HepG2 (cell line): Measurements from ENCODE around the gene CIROP. TPM values are rescaled to one million over a fixed set of nuclear protein-coding genes. Genes with fewer than 3 reads are reported as not detected.

Experiments
- AGO1 ChIP-seq: fragments of 200-400 bp; formaldehyde crosslinking; IDR thresholded peaks from 2 replicates; pipeline ENCODE4 v1.6.1; 2017; ENCODE audit warnings: mild to moderate bottlenecking, low read depth, low read length, moderate library complexity; ENCODE audit not compliant: poor library complexity, severe bottlenecking
- BHLHE40 ChIP-seq: IDR thresholded peaks from 2 replicates; pipeline ENCODE4 v1.6.1; 2011; ENCODE audit warnings: low read length, improper control_type of control experiment
- CBFB ChIP-seq: sonication (generic); formaldehyde crosslinking; IDR thresholded peaks from 2 replicates; pipeline ENCODE4 v1.4.0; 2020; ENCODE audit warnings: missing genetic modification reagents
- CEBPB ChIP-seq: IDR thresholded peaks from 2 replicates; pipeline ENCODE4 v1.6.1; 2011; ENCODE audit warnings: low read depth, low read length, improper control_type of control experiment, borderline replicate concordance
- FLYWCH1 ChIP-seq: sonication (generic); formaldehyde crosslinking; IDR thresholded peaks from 2 replicates; pipeline ENCODE4 v1.8.1; 2023; ENCODE audit warnings: mild to moderate bottlenecking, missing genetic modification reagents
- GPBP1L1 ChIP-seq: sonication (generic); formaldehyde crosslinking; IDR thresholded peaks from 2 replicates; pipeline ENCODE4 v1.5.0; 2020; ENCODE audit warnings: mild to moderate bottlenecking, missing genetic modification reagents
- HNRNPL ChIP-seq: fragments of 200-400 bp; formaldehyde crosslinking; IDR thresholded peaks from 2 replicates; pipeline ENCODE4 v1.6.1; 2017; ENCODE audit warnings: mild to moderate bottlenecking, low read depth, low read length
- KLF13 ChIP-seq: sonication (generic); formaldehyde crosslinking; IDR thresholded peaks from 2 replicates; pipeline ENCODE4 v1.4.0; 2020; ENCODE audit warnings: mild to moderate bottlenecking, missing genetic modification reagents
- MYNN ChIP-seq: sonication (generic); formaldehyde crosslinking; IDR thresholded peaks from 2 replicates; pipeline ENCODE4 v1.4.0; 2020; ENCODE audit warnings: mild to moderate bottlenecking, low read depth, missing genetic modification reagents
- NFRKB ChIP-seq: fragments of 450-650 bp; IDR thresholded peaks from 2 replicates; pipeline ENCODE4 v1.6.1; 2017
- PAF1 ChIP-seq: IDR thresholded peaks from 2 replicates; pipeline ENCODE4 v1.6.1; 2016; ENCODE audit warnings: missing genetic modification reagents, missing compliant biosample characterization
- PATZ1 ChIP-seq: sonication (generic); formaldehyde crosslinking; IDR thresholded peaks from 2 replicates; pipeline ENCODE4 v1.4.0; 2020; ENCODE audit warnings: missing genetic modification reagents
- POLR2G ChIP-seq: fragments of 200-400 bp; formaldehyde crosslinking; IDR thresholded peaks from 2 replicates; pipeline ENCODE4 v1.6.1; 2018; ENCODE audit warnings: mild to moderate bottlenecking, low read depth, low read length, moderate library complexity
- REPIN1 ChIP-seq: sonication (generic); formaldehyde crosslinking; IDR thresholded peaks from 2 replicates; pipeline ENCODE4 v1.8.0; 2022; ENCODE audit warnings: missing genetic modification reagents, low read depth, mild to moderate bottlenecking, borderline replicate concordance
- RNF2 ChIP-seq: fragments of 450-650 bp; conservative IDR thresholded peaks from 2 replicates; pipeline ENCODE4 v1.6.1; 2016; ENCODE audit warnings: low read depth
- SP5 ChIP-seq: IDR thresholded peaks from 2 replicates; pipeline ENCODE4 v1.6.1; 2016; ENCODE audit warnings: low read depth, borderline replicate concordance
- XRCC5 ChIP-seq: fragments of 200-400 bp; formaldehyde crosslinking; optimal IDR thresholded peaks from 2 replicates; pipeline ENCODE3; 2017; ENCODE audit warnings: mild to moderate bottlenecking, low read length
- ZFP41 ChIP-seq: sonication (generic); formaldehyde crosslinking; IDR thresholded peaks from 2 replicates; pipeline ENCODE4 v1.4.0; 2020; ENCODE audit warnings: mild to moderate bottlenecking, missing genetic modification reagents, borderline replicate concordance
- ZFP82 ChIP-seq: sonication (generic); formaldehyde crosslinking; IDR thresholded peaks from 2 replicates; pipeline ENCODE4 v1.5.1; 2020; ENCODE audit warnings: mild to moderate bottlenecking, missing genetic modification reagents, borderline replicate concordance
- ZNF253 ChIP-seq: sonication (generic); formaldehyde crosslinking; IDR thresholded peaks from 2 replicates; pipeline ENCODE4 v1.8.0; 2022; ENCODE audit warnings: mild to moderate bottlenecking, missing genetic modification reagents, borderline replicate concordance
- ZNF34 ChIP-seq: sonication (generic); formaldehyde crosslinking; IDR thresholded peaks from 2 replicates; pipeline ENCODE4 v1.4.0; 2020; ENCODE audit warnings: mild to moderate bottlenecking, missing genetic modification reagents, borderline replicate concordance
- ZNF441 ChIP-seq: sonication (generic); formaldehyde crosslinking; IDR thresholded peaks from 2 replicates; pipeline ENCODE4 v1.7.0; 2021; ENCODE audit warnings: missing genetic modification reagents, borderline replicate concordance
- ZNF597 ChIP-seq: sonication (generic); formaldehyde crosslinking; IDR thresholded peaks from 2 replicates; pipeline ENCODE4 v1.5.0; 2020; ENCODE audit warnings: missing genetic modification reagents
- ZNF7 ChIP-seq: IDR thresholded peaks from 2 replicates; pipeline ENCODE4 v1.6.1; 2016; ENCODE audit warnings: missing biosample characterization, missing genetic modification reagents
- ZNF713 ChIP-seq: sonication (generic); formaldehyde crosslinking; IDR thresholded peaks from 2 replicates; pipeline ENCODE4 v1.4.0; 2020; ENCODE audit warnings: mild to moderate bottlenecking, missing genetic modification reagents
- ZUFSP ChIP-seq: sonication (generic); formaldehyde crosslinking; IDR thresholded peaks from 2 replicates; pipeline ENCODE4 v1.9.0; 2021; ENCODE audit warnings: missing genetic modification reagents, mild to moderate bottlenecking, borderline replicate concordance
- polyA plus RNA-seq, 8 experiments: library from polyadenylated mRNA; depleted of rRNA in 3 of 8; stranded (reverse) in 7 of 8; unstranded in 1 of 8; fragments of >200 nt; fragmentation: Illumina TruSeq in 4 of 8; extraction: Trizol in 4 of 8; gene quantifications; 2 replicates each; pipeline versions ENCODE4 v1.2.1 to v1.2.3, GENCODE V29; 2011 to 2016; ENCODE audit warnings: low read depth in 4 of 8, missing spikeins in 1 of 8, mixed read lengths in 1 of 8; ENCODE audit not compliant: insufficient read depth in 1 of 8
- total RNA-seq, 5 experiments: library from RNA; depleted of rRNA; stranded (reverse); fragments of >200 nt; fragmentation: Illumina TruSeq; extraction: Trizol; gene quantifications; 2 replicates each; pipeline ENCODE4 v1.2.3, GENCODE V29; 2016; ENCODE audit warnings: low read depth in 1 of 5

Gene CIROP
- total and polyA plus RNA-seq, 2 of the 13 experiments (the other 11 are each of a cell fraction or from before 2014, with no cell fraction given): 0.07 TPM; not detected in 1

- TF ChIP-seq PATZ1 (peak; percentile 78), ZUFSP (CRISPR knock-in tag) (no peak), HNRNPL (no peak), XRCC5 (peak; percentile 100), NFRKB (no peak), MYNN (CRISPR knock-in tag) (peak; percentile 70; the same call in 1 of the 2 replicates), ZNF253 (CRISPR knock-in tag) (no peak), ZNF441 (CRISPR knock-in tag) (no peak), CEBPB (no peak), ZNF713 (CRISPR knock-in tag) (no peak), ZFP82 (CRISPR knock-in tag) (no peak), KLF13 (no peak), POLR2G (no peak), SP5 (CRISPR knock-in tag) (peak; percentile 54; the same call in 1 of the 2 replicates), AGO1 (peak; percentile 55), FLYWCH1 (CRISPR knock-in tag) (no peak), RNF2 (peak; percentile 78), ZNF597 (CRISPR knock-in tag) (no peak), ZNF7 (CRISPR knock-in tag) (no peak), GPBP1L1 (CRISPR knock-in tag) (no peak), PAF1 (no peak), ZFP41 (no peak), REPIN1 (peak; percentile 95; the same call in 1 of the 2 replicates), CBFB (CRISPR knock-in tag) (peak; percentile 92), BHLHE40 (peak; percentile 39; the same call in 1 of the 2 replicates), ZNF34 (no peak)
Measured at GRCh38 chr14:23120541-23121251, 15.9 kb upstream of the CIROP start (continued).
